Placental pericyte (primary cell): ENCODE results near the gene GPX7. TPM values are rescaled to one million over a fixed set of nuclear protein-coding genes. Genes with fewer than 3 reads are reported as not detected.

ENCODE experiments used
- total RNA-seq: library from RNA; depleted of rRNA; stranded (reverse); fragments of >200 nt; gene quantifications from 2 replicates; pipeline ENCODE4 v1.2.3, GENCODE V29; 2012

The GPX7 gene
- total RNA-seq = 56.9 and 63.4 TPM in 2 replicates

GRCh38 chr1:52601991-52602855 lies at the start of gene GPX7:
GPX7 (plus strand) TSS chr1:52602371; CDS start chr1:52602410, 39 bp downstream.

GRCh38 chr1:52552505-52553361 lies 49.4 kb upstream of the GPX7 start, which contains the start of gene TUT4:
TUT4 (minus strand) TSS chr1:52553092; CDS start chr1:52526280, 26,812 bp downstream.

GRCh38 chr1:52632732-52633290 lies 30.6 kb downstream of the GPX7 start, which contains the start of gene SHISAL2A:
SHISAL2A (plus strand) TSS chr1:52633168; CDS start chr1:52633494, 326 bp downstream.

Other genes with a start within 250 kb of the GPX7 start
- 40.3 and 60.4 TPM in 2 replicates for gene CC2D1B, start 236.2 kb upstream of the GPX7 start, total RNA-seq
- 0.44 and 14.6 TPM in 2 replicates for gene ORC1, start 197.9 kb upstream of the GPX7 start, total RNA-seq
- gene PRPF38A, start 197.8 kb upstream of the GPX7 start, total RNA-seq = 6.6 and 11.7 TPM in 2 replicates
- 30.1 and 44.6 TPM in 2 replicates for gene TUT4, start 49.3 kb upstream of the GPX7 start, total RNA-seq
- gene SHISAL2A, start 30.8 kb downstream of the GPX7 start, total RNA-seq = not detected in 2 replicates
- 12.0 and 17.2 TPM in 2 replicates for gene COA7, start 96.0 kb downstream of the GPX7 start, total RNA-seq
- gene ZYG11B, start 124.1 kb downstream of the GPX7 start, total RNA-seq = 21.9 and 60.0 TPM in 2 replicates
- gene ZYG11A, start 240.4 kb downstream of the GPX7 start, total RNA-seq = 1.1 and 1.8 TPM in 2 replicates